ENCODE data around the gene PANK4. TPM values are rescaled to one million over a fixed set of nuclear protein-coding genes. Genes with fewer than 3 reads are reported as not detected.

The PANK4 gene
- total and polyA plus RNA-seq, 2 donors (not counting 3 experiments of a cell fraction or from before 2014, with no cell fraction given) = 22.1 to 34.0 TPM

- Histone ChIP-seq H3K79me2 (ENCODE audit: control insufficient read depth, insufficient read depth, low read length) (no peaks in the 10 kb centered on the region), H3K4me3 (replicated peaks in 1 of 3; ENCODE audit: insufficient read depth in 1 of 3, low read depth in 1 of 3, low read length in 3 of 3) (no peak overlapping the region), H3K27me3 (ENCODE audit: control insufficient read depth in 2 of 2, insufficient read depth in 2 of 2, low read length in 2 of 2) (no peaks in the 10 kb centered on the region), H3K9me1 (replicated peaks; ENCODE audit: control insufficient read depth, extremely low read depth, insufficient read depth, low read length) (no peaks in the 10 kb centered on the region), H3K27ac (ENCODE audit: insufficient read depth, low read depth, low read length) (no peak overlapping the region), H3K9me3 (replicated peaks; ENCODE audit: control insufficient read depth, insufficient read depth, low read length) (no peaks in the 10 kb centered on the region), H3K4me2 (ENCODE audit: insufficient read depth, low read length) (no peak overlapping the region), H4K20me1 (replicated peaks; ENCODE audit: control insufficient read depth, extremely low read depth, insufficient read depth, low read length) (no peaks in the 10 kb centered on the region), H2AFZ (ENCODE audit: low read depth, low read length) (no peak overlapping the region), H3K9ac (replicated peaks; ENCODE audit: extremely low read depth, insufficient read depth, low read length) (no peak overlapping the region), H3K36me3 (ENCODE audit: control insufficient read depth in 2 of 2, extremely low read depth in 1 of 2, insufficient read depth in 2 of 2, low read length in 2 of 2) (peaks cover 0 to 3% of the 10 kb centered on the region in 2 experiments), H3K4me1 (ENCODE audit: control insufficient read depth, extremely low read depth, insufficient read depth, low read length) (no peaks in the 10 kb centered on the region)
- BruUV-seq (replicated peaks) = no TSS peak
- FAIRE-seq = no peak
- intact Hi-C loops (cut with micrococcal nuclease) = no loop called here
- dilution Hi-C loops (cut with MboI; ENCODE audit: extremely low pct_ligation_motif_present, low sequenced_read_pairs) = no loop called here
- POLR2A ChIA-PET = no interaction called here
- CTCF ChIA-PET = no interaction called here
- DNase-seq (ENCODE audit: low read depth, low spot score) = no peak
- TF ChIP-seq POLR2A (IDR thresholded peaks at IDR 0.05; ENCODE audit: low read depth, low read length) (no peak), MYC (IDR thresholded peaks at IDR 0.05; ENCODE audit: low read depth, low read length) (no peak), JUN (IDR thresholded peaks at IDR 0.05; ENCODE audit: borderline replicate concordance, insufficient read depth, insufficient read length, low read depth) (no peak), FOS (IDR thresholded peaks at IDR 0.05; ENCODE audit: borderline replicate concordance, insufficient read depth, low read length) (no peak), POLR2AphosphoS5 (IDR thresholded peaks at IDR 0.05; ENCODE audit: insufficient read depth, low read depth, low read length) (no peak), MAX (IDR thresholded peaks at IDR 0.05; ENCODE audit: insufficient read depth, insufficient read length) (no peak)
Measured at GRCh38 chr1:2503554-2504224, 22.7 kb downstream of the PANK4 start.

All from endothelial cell of umbilical vein (primary cell).